NCI-H345 (cell line): ENCODE data around the gene CAPN13.
A peak's percentile ranks its signal among the peaks of the same experiment; 100 is the strongest.

Source experiments
- DNase-seq: peaks from one replicate; lab custom pipeline; 2025; lab: John Stamatoyannopoulos, UW

Gene CAPN13

DNA sequence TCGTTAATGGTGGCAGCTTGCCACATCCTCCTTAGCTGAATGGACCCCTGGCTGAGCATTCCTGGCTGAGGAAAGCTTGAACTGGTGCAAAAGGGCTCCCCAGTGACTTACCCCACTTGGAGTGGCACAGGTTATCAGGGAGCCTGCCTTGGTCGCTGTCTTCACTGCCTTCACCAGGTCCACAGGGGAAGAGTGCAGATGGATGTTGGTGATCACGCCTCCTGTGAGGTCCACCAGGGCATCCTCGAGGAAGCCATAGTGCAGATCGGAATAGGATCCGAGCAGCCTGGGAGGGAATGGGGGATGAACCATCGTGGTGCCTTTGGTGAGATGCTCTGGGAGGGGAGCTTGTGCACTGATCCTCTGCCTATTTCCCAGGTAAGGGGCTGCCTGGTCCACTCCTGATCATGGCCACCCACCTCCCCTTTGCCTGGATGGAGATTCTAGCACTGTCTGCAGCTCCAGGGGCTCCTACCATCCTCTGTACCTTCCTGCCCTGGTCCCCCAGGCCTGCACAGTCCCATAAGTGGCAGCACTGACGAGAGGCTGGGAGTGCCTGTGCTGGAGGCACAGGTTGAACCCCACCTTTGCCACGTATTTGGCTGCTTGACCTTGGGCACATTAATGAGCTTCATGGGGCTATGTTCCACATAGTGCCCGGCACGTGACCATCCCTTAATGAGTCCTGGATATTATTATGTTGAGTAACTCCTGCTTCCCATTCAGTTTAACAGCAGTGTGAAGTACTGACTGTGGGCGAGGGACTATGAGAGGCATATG, 43.0 kb downstream of the CAPN13 start:
- DNase-seq, result no peak

DNA sequence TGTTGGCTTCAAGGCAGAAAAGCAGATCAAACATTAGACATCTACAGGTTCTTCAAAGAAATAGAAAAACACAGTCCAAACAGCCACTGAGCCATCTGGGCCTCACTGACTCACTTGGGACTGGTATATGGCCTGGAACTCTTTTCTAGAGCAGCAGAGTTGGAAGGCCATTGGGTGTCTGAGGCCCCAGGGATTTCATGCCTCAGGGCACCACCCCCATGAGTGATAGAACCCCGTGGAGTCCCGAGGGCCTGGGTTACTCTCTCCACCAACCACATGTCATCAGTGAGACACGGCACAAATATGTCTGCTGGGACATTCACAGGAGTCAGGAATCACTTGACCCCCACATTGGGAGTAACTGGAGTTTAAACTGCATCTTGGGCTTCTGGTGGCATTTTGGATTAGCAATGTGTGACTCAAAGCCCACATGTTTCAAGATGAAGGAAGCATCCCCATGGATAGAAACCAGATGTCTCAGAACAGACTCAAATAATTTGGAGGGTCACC, 44.0 kb downstream of the CAPN13 start:
- DNase-seq, result no peak

DNA sequence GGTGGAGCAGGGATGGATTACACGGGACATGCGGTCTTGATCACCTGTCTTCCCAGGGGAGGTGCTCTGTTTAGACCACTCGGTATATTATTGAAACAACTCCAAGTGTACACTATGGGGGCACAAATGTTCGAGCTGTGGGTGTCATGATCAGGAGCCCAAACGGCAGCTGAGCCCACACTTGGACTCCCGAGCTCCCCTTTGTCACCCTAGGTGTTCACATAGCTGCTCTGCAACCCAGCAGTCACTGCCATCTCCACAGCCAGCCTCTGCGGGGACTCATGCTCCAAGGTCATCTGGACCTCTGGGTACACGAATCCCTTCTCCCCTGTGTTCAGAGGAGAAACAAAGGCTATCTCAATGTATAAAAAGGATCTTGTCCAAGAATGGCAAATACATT, 46.0 kb downstream of the CAPN13 start:
- DNase-seq, result no peak

DNA sequence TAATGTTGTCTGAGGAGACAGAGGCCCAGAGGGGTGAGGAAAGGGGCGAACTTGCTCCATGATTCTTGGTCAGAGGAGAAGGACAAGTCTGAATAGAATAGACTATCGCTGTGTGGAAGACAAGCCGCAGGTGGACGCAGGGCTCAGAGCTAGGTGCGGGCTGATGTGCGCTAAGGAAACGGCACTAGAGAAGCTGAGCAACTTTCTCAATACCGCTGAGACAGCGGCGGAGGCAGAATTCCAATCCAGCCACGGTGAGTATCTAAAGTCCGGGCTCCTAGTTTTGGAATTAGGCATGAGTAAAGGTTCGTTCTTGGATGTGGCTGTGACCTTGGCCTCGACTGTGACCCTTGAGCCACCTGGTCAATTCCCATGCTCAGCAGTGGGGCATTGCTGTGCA, 47.8 kb downstream of the CAPN13 start:
- no peak for DNase-seq

DNA sequence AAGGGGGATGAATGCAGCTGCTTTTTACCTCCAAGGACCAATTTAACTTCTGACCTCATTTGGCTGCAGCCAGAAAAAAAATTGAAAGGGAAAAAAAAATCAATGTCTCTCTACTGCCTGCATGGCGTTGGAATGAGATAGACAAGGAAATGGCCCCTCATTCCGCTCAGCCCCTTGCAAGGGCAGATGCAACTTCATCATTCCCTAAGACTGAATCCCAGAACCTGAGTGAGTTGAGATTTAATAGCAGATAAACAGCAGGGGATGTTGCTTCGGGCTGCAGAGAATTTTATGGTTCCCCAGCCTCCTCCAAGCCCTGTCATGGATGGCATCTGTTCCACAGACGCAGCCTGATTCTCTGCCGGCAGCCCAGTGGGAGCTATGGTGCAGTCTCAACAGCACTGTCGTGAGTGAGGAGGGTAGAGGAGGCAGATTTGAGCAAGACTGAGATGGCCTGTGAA, 49.0 kb downstream of the CAPN13 start:
- DNase-seq, result no peak

DNA sequence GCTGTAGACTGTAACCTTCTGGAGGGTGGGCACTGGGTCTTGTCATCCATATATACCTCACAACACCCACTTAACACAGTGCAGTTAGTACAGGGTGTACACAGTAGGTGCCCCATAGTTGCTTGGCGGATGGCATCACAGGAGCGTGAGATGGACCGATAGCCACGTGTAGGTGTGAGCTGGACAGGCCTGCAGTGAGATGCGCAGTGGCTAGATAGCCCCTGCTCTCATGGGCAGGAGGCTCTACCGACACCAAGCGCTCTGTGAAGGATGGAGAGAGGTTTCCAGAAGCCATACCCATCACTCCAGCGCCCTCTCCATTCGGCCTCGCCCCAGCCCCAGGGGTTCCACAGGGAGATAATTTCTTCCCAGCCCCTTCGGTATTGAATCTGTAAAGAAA, 49.5 kb downstream of the CAPN13 start:
- no peak for DNase-seq

DNA sequence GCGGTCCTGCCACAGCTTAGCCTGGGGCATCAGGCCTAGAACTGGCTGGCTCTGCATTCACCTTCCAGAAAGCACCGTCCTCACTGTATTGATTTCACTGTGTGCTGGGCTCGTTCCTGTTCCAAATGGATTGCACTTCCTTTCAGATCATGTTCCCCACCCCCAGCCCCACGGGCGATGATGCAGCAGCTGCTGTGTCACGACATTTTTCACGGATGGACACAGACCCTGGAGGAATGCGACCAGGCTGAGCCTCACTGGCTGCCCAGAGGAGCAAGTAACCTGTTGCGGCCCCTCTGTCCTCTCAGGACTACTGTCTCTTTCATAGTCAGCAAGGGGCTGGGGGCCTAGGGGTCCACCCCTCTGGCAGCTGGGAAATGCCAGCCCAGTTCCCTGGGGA, 50.3 kb downstream of the CAPN13 start:
- DNase-seq, result no peak

DNA sequence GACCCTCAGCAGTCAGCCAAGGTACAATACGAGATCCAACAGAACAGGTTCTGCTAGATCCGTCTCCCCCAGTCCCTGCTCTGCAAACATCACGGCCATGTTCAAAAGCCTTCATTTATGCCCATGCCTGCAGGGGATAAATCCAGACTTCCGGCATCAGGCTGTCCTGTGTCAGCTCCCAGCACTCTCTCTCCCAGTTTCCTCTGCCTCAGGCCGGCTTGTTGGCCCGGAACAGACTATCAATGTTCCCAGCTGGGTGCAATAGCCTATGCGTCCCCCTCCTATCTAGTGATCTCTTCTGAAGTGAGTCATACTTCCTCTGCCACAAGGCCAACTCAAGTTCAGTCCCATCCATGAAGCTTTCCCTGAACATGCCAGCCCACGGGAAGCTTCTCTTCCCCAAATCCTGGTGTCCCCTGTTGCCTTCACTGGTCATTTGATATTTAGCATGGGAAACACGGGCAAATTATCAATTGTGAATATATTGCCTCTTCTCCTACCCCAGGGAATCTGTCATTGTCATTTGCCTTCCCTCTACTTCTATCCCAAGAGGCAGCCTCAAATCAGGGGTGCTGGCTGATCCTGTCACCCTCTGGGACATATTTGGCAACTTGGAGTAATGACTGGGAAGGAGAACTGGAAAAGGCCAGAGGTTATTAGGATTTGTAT, 51.1 kb downstream of the CAPN13 start:
- DNase-seq, result no peak

DNA sequence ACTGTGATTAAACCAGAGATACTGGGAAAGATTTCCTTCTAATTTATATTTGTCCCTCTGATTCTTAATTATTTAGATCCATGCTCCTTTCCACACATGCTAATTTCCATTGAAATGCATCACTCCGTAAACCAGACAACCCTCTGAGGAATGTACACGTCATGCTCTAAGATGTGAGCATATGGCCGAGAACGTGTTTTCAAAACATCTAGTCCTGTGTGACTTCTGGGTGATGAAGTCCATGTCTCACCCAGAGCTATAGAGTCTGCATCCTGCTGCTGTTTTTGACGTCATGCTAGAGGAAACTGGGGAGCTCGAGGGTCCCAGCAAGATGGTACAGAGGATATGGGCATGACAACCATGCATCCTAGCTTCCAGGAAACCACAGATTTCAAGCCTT, 53.6 kb downstream of the CAPN13 start:
- DNase-seq, result no peak

DNA sequence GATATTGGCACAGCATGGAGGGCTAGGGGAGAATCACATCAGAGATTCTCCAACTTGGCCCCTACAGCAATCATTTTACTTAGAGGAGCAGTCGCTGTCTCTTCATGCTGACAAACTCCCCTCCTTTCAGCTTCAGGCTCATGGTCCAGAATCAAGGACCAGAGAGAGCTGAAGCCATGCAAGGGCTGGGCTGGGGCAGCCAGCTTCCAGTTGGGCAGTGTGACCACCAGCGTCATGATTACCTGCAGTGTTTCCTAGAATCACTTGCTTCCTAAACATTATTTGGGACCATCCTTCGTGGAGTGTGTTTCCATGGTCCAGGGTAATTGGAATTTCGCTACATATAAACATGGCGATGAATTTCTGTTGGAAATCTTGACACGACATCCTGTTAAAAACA, 54.4 kb downstream of the CAPN13 start:
- DNase-seq, result no peak

DNA sequence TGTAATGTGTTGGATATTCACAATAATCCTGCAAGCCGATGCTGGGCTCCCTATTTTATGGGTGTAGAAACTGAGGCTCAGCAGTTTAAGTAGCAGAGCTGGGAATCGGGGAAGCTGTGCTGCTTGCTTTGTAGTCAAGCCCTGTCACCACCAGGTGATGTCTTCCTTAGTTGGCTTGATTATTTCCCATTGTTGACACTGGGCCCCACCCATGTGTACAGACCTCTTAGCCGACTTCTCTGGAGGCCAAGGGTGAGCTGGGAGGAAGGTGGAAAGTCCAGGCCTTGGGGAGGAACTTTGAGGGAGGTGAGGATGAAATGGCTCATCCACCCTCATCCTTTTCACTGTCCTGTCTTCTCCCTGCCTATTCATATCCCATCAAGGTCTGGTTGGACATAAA, 60.0 kb downstream of the CAPN13 start:
- no peak for DNase-seq

DNA sequence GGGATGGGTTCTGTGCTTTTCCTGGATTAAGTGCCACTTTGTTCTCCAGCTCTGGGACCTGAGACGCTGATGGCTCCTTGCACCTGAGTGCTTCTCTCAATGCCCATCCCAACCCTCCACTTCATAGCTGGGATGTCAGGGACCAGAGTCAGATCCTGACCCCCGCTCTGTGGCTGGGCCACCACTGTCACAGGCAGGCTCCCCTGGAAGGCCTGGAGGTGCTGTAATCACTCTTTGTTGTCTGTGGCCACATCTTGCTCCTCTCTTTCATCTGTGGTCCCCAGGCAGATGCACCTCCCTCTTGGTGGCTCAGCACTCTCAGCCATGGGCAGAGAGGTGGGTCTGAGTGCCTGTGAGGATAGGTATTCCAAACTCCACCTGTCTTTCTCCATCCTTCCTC, 62.4 kb downstream of the CAPN13 start:
- DNase-seq, result no peak

DNA sequence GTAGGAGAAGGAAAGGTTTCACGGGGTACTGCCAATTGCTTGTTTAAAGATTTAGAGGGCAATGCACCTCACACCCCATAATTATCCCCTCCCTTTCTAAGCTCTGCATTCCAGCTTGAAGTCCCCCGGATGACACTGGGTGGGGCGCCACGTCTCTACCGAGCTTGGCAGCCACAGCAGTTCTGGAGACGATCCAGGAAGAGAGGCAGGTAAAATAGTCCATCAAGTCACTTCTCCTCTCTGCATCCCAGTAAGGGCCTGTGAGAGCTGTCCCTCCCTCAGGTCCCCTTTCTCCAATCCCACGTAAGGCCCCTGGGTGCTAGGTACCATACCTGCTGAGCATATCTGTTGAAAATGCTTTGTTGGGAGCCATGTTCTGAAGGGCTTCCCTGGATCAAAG, 65.7 kb downstream of the CAPN13 start:
- no peak for DNase-seq

DNA sequence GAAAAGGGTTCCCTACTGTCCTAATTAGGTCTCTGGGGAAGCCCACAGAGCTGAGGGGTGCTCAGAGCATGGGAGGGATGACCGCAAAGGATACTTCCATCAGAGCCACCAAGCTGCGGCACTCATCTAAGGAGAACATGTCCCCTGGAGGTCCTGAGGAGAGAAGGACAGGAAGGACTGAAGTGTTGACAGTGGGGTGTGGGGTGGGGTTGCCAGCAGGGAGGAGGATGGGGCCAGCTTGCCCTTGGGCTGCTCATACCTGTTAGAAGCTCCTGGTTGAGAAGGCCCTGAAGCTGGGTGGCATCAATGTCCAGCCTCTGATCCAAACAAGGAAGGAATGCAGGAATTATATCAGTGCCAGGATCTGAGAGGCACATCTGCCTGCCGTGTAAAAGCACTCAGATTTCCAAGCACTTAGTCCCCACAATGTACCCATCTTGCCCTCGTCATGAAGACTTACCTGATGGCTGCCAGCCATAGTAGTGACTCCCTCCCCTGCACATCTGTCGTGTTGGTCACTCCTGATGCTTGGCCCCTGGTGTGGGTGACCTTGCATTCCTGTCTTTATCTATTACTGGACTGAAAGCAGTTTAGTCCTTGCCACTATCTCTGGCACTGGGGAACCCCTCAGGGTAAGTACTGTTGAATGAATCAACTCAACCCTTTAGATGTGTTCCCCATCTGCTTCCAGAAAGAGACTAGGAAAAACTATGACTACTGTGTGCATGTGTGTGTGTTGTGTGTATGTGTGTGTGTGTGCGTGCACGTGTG, 68.9 kb downstream of the CAPN13 start:
- no peak for DNase-seq

DNA sequence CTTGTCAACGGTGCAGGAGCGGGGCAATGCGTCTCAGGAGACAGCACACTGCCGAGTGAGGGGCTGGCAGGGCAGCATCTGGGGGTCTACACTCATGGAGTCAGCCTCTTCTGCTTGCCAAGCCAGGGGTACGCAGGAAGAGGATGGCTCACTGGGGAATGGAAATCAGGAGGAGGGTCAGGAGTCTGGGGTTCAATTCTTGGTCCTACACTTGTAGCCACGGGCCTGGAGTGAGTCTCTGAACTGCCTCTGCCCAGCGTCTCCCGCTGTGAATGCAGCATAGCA, 70.0 kb downstream of the CAPN13 start:
- DNase-seq, result no peak

DNA sequence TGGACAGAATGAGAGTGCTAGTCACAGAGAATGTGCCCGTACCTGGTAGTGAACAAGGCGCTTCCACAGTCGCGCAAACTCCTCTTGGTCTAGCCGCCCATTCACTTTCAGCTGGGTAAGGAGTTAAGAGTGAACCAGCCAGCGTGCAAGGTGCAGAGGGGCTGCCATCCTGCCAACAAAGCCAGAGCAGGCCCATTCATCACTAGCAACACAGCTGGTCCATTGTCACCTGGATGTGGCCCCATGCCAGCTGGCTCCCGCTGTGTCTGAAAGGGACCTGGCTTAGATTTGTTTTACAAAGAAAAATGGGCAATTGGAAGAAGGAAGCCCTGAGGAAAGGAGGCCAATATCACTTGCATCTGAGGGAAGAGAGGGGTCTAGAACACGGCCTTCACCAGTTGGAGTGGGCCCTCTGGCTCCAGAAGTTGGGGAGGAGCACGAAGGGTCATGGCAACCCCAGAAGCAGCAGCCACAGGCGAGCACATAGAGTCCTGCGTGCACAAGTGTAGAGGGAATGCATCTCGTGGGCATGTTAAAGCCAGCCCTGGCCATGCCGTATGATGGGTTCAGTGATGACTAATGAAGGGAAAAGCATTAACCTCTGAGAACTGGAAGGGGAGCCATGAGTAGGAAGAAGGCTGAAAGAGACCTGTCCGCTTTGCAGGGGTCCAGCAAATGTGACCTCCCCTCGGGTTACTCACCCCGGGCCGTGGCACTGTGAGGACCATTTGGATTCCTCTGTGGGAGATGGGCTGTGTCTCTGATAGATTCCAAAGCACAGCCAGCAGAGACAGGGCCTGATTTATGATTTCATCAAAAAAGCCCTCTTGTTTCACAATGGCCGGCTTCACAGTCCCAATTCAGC, 70.6 kb downstream of the CAPN13 start:
- DNase-seq, result peak; percentile 97

DNA sequence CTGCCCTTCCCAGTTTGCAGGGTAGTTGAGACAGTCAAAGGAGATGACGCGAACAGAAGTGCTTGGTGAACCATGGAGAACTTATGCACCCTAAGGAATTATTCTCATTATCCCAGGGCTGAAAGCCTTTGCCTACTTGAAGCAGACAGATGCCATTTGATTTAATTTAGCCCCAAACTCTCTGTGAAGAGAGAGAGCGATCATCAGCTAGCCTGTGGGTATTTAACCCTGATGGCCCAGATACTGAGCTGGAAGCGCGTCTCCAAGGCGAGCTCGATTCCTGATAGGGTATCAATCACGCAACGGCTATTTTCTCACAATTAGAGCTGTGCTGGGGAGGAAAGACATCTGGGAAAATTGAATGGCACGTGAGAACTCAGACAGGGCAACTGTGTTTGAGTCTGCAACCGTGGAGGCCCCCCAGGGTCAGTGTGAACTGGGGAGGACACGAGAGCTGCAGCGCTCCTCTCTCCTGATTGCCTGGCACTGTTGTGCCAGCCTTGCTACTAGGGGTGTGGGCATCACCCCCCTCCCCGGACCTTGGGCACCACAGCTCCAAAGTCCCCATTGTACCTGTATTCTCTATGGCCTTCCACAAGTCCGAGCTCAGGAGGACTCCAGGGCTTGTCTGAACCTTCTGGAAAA, 73.2 kb downstream of the CAPN13 start:
- no peak for DNase-seq

DNA sequence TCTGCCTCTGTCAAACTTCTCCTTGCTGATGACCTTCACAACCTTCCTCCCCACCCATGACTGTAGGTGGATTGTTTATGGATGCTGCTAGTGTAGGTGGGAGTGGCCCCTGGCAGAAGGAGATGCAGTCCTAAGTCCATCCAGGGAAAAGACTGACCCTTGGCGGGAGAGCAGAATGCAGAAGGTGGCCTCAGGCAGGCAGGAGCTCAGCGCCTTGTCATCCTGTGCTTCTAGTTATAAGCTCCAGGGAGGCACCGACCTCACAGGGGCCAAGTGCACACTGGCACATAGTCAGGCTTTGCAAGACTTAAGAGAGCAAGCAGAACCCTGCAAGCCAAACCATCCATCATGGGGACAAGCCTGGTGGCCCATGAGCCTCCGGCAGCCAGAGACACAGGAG, 74.4 kb downstream of the CAPN13 start:
- DNase-seq, result no peak

DNA sequence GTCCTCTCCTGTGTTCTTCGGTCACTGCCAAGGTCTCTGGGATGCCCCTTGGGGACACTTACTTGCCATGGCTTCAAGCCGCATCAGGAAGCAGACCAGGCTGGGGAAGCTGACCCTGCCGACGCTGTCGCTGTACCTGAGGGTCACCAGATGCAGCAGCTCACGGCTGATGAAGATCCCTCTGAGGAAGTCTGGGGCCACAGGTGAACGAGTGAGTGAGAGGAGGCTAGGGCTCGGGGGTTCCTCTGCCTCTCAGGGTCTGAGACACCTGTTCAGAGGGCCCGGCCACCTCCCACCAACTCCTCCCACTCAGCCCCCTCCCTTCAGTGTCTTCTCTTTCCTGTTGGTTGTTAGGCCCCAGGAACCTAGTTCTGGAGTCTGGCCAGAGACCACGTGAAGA, 74.9 kb downstream of the CAPN13 start:
- no peak for DNase-seq

DNA sequence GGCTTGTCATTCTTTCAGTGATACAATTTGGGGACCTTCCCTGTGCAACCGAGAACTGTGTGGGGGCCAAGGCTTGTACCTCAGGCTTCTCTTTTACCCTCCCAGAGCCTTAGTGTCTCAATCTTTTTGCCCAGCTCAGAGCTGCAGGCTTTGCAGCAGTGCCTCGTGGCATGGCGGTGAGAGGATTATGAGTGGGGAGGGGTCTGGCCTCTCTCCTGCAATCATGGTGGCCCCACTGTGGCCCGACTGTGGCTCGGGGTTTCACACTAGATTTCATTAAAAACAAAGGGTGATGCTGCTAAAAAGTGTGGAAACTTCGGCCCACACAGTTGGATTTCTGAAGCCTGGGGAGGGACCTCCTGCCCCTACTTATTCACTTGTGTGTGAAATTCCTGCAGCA, 75.5 kb downstream of the CAPN13 start:
- DNase-seq, result no peak
